ENCODE results near the gene CPAMD8. TPM values are rescaled to one million over a fixed set of nuclear protein-coding genes. Genes with fewer than 3 reads are reported as not detected.

The CPAMD8 gene
- total and polyA plus RNA-seq, 9 of the 15 experiments (the other 6 are each of a cell fraction or from before 2014, with no cell fraction given) = 0.20 to 2.1 (median 1.3) TPM

DNA sequence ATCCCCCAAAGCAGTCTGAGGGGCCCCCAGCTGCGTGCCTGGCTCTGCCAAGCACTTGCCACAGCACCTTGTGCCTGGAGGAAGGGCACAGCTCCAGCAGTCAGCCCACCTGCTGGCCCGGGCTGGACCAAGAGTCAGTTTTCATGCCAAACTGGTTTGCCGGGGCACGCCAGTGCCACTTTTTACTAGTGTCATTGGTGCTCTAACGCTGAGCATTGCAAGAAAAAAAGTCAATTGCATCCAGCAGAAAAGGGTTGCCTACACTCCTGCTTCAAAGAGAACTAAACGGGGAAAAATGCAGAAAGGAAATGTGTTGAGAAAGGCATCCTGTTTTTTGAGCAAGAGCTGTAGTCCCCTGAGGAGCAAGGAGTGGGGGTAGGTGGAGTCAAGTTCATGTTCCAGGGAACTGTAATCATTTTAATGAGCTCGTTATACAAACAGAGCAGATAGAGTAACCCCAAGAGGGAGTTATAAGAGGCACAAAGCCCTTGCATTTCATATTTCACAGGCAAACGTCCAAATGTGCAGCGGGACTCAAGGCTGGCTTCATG is 69.4 kb downstream of the CPAMD8 start:
- Histone ChIP-seq H3K9me1 (ENCODE audit: control insufficient read depth, insufficient read depth, low read length) (no peaks in the 10 kb centered on the region), H2AFZ (ENCODE audit: low read depth, low read length) (no peak overlapping the region), H4K20me1 (replicated peaks; ENCODE audit: control insufficient read depth, insufficient read depth, low read length) (no peaks in the 10 kb centered on the region), H3K27me3 (ENCODE audit: control insufficient read depth in 2 of 2, insufficient read depth in 2 of 2, low read length in 2 of 2) (peaks cover 5 to 32% of the 10 kb centered on the region in 2 experiments; a peak in 3 of 5 replicates), H3K79me2 (ENCODE audit: control insufficient read depth, insufficient read depth, low read length) (no peaks in the 10 kb centered on the region), H3K4me3 (no peak overlapping the region), H3K27ac (ENCODE audit: extremely low read depth, low read depth, low read length) (no peak overlapping the region), H3K9me3 (replicated peaks; ENCODE audit: control insufficient read depth, insufficient read depth, low read depth, low read length) (no peaks in the 10 kb centered on the region), H3K9ac (ENCODE audit: insufficient read depth in 1 of 2, low read depth in 2 of 2, low read length in 2 of 2) (no peak overlapping the region), H3K4me2 (ENCODE audit: insufficient read depth, low read length) (no peak overlapping the region), H3K36me3 (ENCODE audit: control insufficient read depth, insufficient read depth, low read length) (no peaks in the 10 kb centered on the region), H3K4me1 (replicated peaks in 1 of 2; ENCODE audit: control insufficient read depth in 2 of 2, insufficient read depth in 2 of 2, low read length in 2 of 2) (no peaks in the 10 kb centered on the region; a peak in 1 of 5 replicates)
- intact Hi-C loops (cut with micrococcal nuclease) (no loop called here), in situ Hi-C loops (cut with MboI) (no loop called here)
- DNase-seq (ENCODE audit: extremely low read depth in 1 of 4, low spot score in 3 of 4) = no peak
- CTCF ChIA-PET (ENCODE audit: low intra/inter-chr PET ratio) = no interaction called here
- no peak for ATAC-seq
- POLR2A ChIA-PET = no interaction called here
- WGBS (ENCODE audit: insufficient coverage, low coverage, missing lambda C conversion rate) = 5% methylated on average over 9 of the region's 9 CpGs
- no peak for TF ChIP-seq MAFF (IDR thresholded peaks at IDR 0.05; ENCODE audit: low read length)
- no peak for TF ChIP-seq ZNF253 (CRISPR knock-in tag; conservative IDR thresholded peaks at IDR 0.05)
- no peak for TF ChIP-seq GTF2B (IDR thresholded peaks at IDR 0.05; ENCODE audit: extremely low read depth, insufficient read length)
- no peak for TF ChIP-seq SETDB1 (IDR thresholded peaks at IDR 0.05; ENCODE audit: low read length)
- no peak for TF ChIP-seq HDAC6 (IDR thresholded peaks at IDR 0.05; ENCODE audit: low read depth, low read length)
- TF ChIP-seq SIRT6 (IDR thresholded peaks at IDR 0.05; ENCODE audit: low read depth, low read length) = no peak
- TF ChIP-seq KHSRP (IDR thresholded peaks at IDR 0.05) = no peak
- no peak for TF ChIP-seq ZNF830 (CRISPR knock-in tag; IDR thresholded peaks at IDR 0.05)
- TF ChIP-seq MTF1 (CRISPR knock-in tag; IDR thresholded peaks at IDR 0.05; ENCODE audit: borderline replicate concordance) = no peak
- no peak for TF ChIP-seq ZNF76 (CRISPR knock-in tag; IDR thresholded peaks at IDR 0.05; ENCODE audit: borderline replicate concordance)
- no peak for TF ChIP-seq EGR1 (conservative IDR thresholded peaks at IDR 0.05)
- TF ChIP-seq NR1H2 (CRISPR knock-in tag; IDR thresholded peaks at IDR 0.05) = no peak
- no peak for TF ChIP-seq ZFP36 (IDR thresholded peaks at IDR 0.05; ENCODE audit: low read depth, low read length, partially characterized antibody)
- TF ChIP-seq ZNF212 (CRISPR knock-in tag; IDR thresholded peaks at IDR 0.05) = no peak
- no peak for TF ChIP-seq HNRNPK (IDR thresholded peaks at IDR 0.05; ENCODE audit: low read depth, low read length, poor library complexity, severe bottlenecking)
- no TSS peak for BruUV-seq (replicated peaks)
- no peak for FAIRE-seq
